B cell (primary cell): ENCODE data around the gene ZNF646. TPM values are rescaled to one million over a fixed set of nuclear protein-coding genes. Genes with fewer than 3 reads are reported as not detected.

Experiments used
- ATAC-seq: fragments of 200-7000 bp; cut with Tn5 transposase; one replicate; pipeline ENCODE4 v1.10.0; 2021; ENCODE audit warnings: low read depth, mild to moderate bottlenecking, moderate number of reproducible peaks, moderate library complexity
- CTCF ChIA-PET: fragments of 350-600 bp; sonication (Branson Sonifier 250); formaldehyde crosslinking; loops from one replicate; lab custom pipeline; 2021; ENCODE audit warnings: antibody characterized with exemption, inconsistent platforms; lab: Charles Lee
- POLR2A ChIA-PET: fragments of 350-600 bp; sonication (Branson Sonifier 250); formaldehyde crosslinking; loops from one replicate; lab custom pipeline; 2021; ENCODE audit warnings: antibody characterized with exemption; lab: Charles Lee
- DNase-seq: peaks from one replicate; pipeline ENCODE4 v3.0.0; 2013
- H2AFZ ChIP-seq: 2 replicates; pipeline ENCODE4 v1.6.1; 2012; ENCODE audit warnings: mild to moderate bottlenecking, low read depth, low read length; ENCODE audit not compliant: insufficient read depth, poor library complexity, severe bottlenecking
- H3K27ac ChIP-seq, 2 donors: 1 replicate in 1 of 2; 2 replicates in 1 of 2; pipeline ENCODE4 v1.5.1; 2012 to 2013; ENCODE audit warnings: low read length in 2 of 2, mild to moderate bottlenecking in 2 of 2, moderate library complexity in 1 of 2
- H3K27me3 ChIP-seq, 4 experiments: fragments of 200-600 bp in 1 of 4; sonication (generic) in 1 of 4; replicated peaks in 1 of 4; 1 replicate in 2 of 4; 2 replicates in 2 of 4; pipeline versions ENCODE4 v1.6.1 to v1.7.0; 2013 to 2016; ENCODE audit warnings: low read length in 3 of 4, mild to moderate bottlenecking in 2 of 4, mixed read lengths in 1 of 4, moderate library complexity in 1 of 4; ENCODE audit not compliant: insufficient read depth in 4 of 4, control insufficient read depth in 3 of 4; ENCODE audit errors: control extremely low read depth in 1 of 4
- H3K36me3 ChIP-seq, 2 experiments: replicated peaks in 1 of 2; 1 replicate in 1 of 2; 2 replicates in 1 of 2; pipeline versions ENCODE4 v1.6.1 to v1.7.1; 2013; ENCODE audit warnings: low read length in 1 of 2; ENCODE audit not compliant: insufficient read depth in 2 of 2, control insufficient read depth in 1 of 2; ENCODE audit errors: control extremely low read depth in 1 of 2, extremely low read depth in 1 of 2
- H3K4me1 ChIP-seq, 2 donors: fragments of 200-600 bp in 1 of 2; sonication (generic) in 1 of 2; 1 replicate in 1 of 2; 2 replicates in 1 of 2; pipeline versions ENCODE4 v1.5.1 to v1.6.1; 2013 to 2017; ENCODE audit warnings: low read length in 2 of 2; ENCODE audit not compliant: control insufficient read depth in 2 of 2, insufficient read depth in 2 of 2
- H3K4me2 ChIP-seq: replicated peaks from 2 replicates; pipeline ENCODE3; 2012; ENCODE audit warnings: mild to moderate bottlenecking, low read depth, low read length; ENCODE audit not compliant: poor library complexity, severe bottlenecking
- H3K4me3 ChIP-seq, 5 experiments: fragments of 200-600 bp in 1 of 5; sonication (generic) in 1 of 5; 1 replicate in 3 of 5; 2 replicates in 2 of 5; pipeline versions ENCODE4 v1.5.1 to v1.7.0; 2011 to 2016; ENCODE audit warnings: low read length in 4 of 5, mild to moderate bottlenecking in 4 of 5, low read depth in 2 of 5, control low read depth in 1 of 5, moderate library complexity in 1 of 5; ENCODE audit not compliant: insufficient read depth in 1 of 5; ENCODE audit errors: control extremely low read depth in 1 of 5, extremely low read depth in 1 of 5
- H3K79me2 ChIP-seq: fragments of 200-600 bp; sonication (generic); one replicate; pipeline ENCODE4 v1.6.0; 2016; ENCODE audit warnings: low read length; ENCODE audit not compliant: control insufficient read depth, insufficient read depth
- H3K9ac ChIP-seq: fragments of 200-600 bp; sonication (generic); 2 replicates; pipeline ENCODE4 v1.6.1; 2017; ENCODE audit warnings: mild to moderate bottlenecking, low read length, moderate library complexity
- H3K9me3 ChIP-seq, 3 donors: one replicate each; pipeline versions ENCODE4 v1.6.1 to v1.7.1; 2013; ENCODE audit warnings: low read length in 2 of 3; ENCODE audit not compliant: control insufficient read depth in 2 of 3, insufficient read depth in 1 of 3; ENCODE audit errors: control extremely low read depth in 1 of 3
- H4K20me1 ChIP-seq: 2 replicates; pipeline ENCODE4 v1.6.0; 2012; ENCODE audit warnings: mild to moderate bottlenecking, low read length; ENCODE audit not compliant: insufficient read depth, control insufficient read depth, poor library complexity, severe bottlenecking
- H3K27ac Mint-ChIP-seq: one replicate; pipeline ENCODE4 v1.8.0; 2021; ENCODE audit warnings: mixed read lengths
- H3K27me3 Mint-ChIP-seq: one replicate; pipeline ENCODE4 v1.8.0; 2021; ENCODE audit warnings: mixed read lengths
- H3K4me1 Mint-ChIP-seq: one replicate; pipeline ENCODE4 v1.8.0; 2021; ENCODE audit warnings: mixed read lengths
- H3K4me3 Mint-ChIP-seq: one replicate; pipeline ENCODE4 v1.8.0; 2021; ENCODE audit warnings: mixed read lengths
- H3K9me3 Mint-ChIP-seq: one replicate; pipeline ENCODE4 v1.8.0; 2022; ENCODE audit warnings: mixed read lengths; ENCODE audit not compliant: insufficient read depth
- CTCF ChIP-seq: fragments of 200-600 bp; IDR thresholded peaks from one replicate; pipeline ENCODE4 v1.8.0; 2022; ENCODE audit warnings: antibody characterized with exemption, mild to moderate bottlenecking
- EZH2 ChIP-seq: IDR thresholded peaks from 2 replicates; pipeline ENCODE4 v1.6.1; 2012; ENCODE audit warnings: borderline replicate concordance, low read depth, mild to moderate bottlenecking, moderate library complexity, low read length; ENCODE audit not compliant: insufficient read depth, poor library complexity, severe bottlenecking
- WGBS: methylation state at CpG from one replicate; pipeline ENCODE4 v1.1.5; 2013; ENCODE audit warnings: missing lambda C conversion rate; ENCODE audit not compliant: insufficient coverage; 5-methylcytosine and 5-hydroxymethylcytosine counted together
- intact Hi-C: fragments of 100-400 bp; cut with micrococcal nuclease; formaldehyde crosslinking; loops from one replicate; pipeline ENCODE4 v1.10.0; 2022
- polyA plus RNA-seq: library from polyadenylated mRNA; depleted of rRNA; stranded (reverse); fragments of >200 nt; gene quantifications from 2 replicates; pipeline ENCODE4 v1.2.3, GENCODE V29; 2012
- total RNA-seq, 2 donors: library from RNA; stranded (reverse); fragments of 120-200 nt in 1 of 2; gene quantifications; 1 replicate in 1 of 2; 2 replicates in 1 of 2; pipeline versions ENCODE4 v1.2.3 to v1.2.4, GENCODE V29; 2013 to 2022

Gene ZNF646
- total and polyA plus RNA-seq, 2 donors (not counting 1 experiment from before 2014, with no cell fraction given) = 14.7 to 45.9 TPM

GRCh38 chr16:31085873-31086628 lies 11.8 kb downstream of the ZNF646 start:
- H3K4me3 ChIP-seq = no peak overlapping the region
- Mint-ChIP-seq H3K27me3 (no peaks in the 10 kb centered on the region), H3K4me1 (peaks cover 3% of the 10 kb centered on the region), H3K4me3 (no peak overlapping the region), H3K27ac (no peak overlapping the region), H3K9me3 (no peaks in the 10 kb centered on the region)
- H3K4me2 ChIP-seq = no peak overlapping the region
- TF ChIP-seq CTCF (no peak), EZH2 (no peak)
- peaks cover 0 to 26% of the 10 kb centered on the region in 2 experiments for H3K36me3 ChIP-seq
- CTCF ChIA-PET = interaction anchor here (0.5 kb wide), 1 partner anchor 59 kb away, joined by 3 read pairs; no protein-coding TSS in a partner anchor
- ATAC-seq (no peak), DNase-seq (no peak)
- no peak overlapping the region for H3K27ac ChIP-seq
- H3K27me3 ChIP-seq = no peaks in the 10 kb centered on the region
- 94% methylated on average over 18 of the region's 18 CpGs for WGBS
- intact Hi-C loops = no loop called here
- peaks cover 0 to 4% of the 10 kb centered on the region in 2 donors for H3K4me1 ChIP-seq
- no peak overlapping the region for H3K9ac ChIP-seq
- no peaks in the 10 kb centered on the region for H3K9me3 ChIP-seq
- peaks cover 33% of the 10 kb centered on the region for H3K79me2 ChIP-seq
- H2AFZ ChIP-seq = no peak overlapping the region
- H4K20me1 ChIP-seq = peaks cover 33% of the 10 kb centered on the region
- POLR2A ChIA-PET = interaction anchor here (0.9 kb wide), 1 partner anchor 12 kb away, joined by 3 read pairs; the partner anchor contains the start of genes ZNF646 and ZNF668

- no peak overlapping the region for H3K9ac ChIP-seq
- POLR2A ChIA-PET = no interaction called here
- no peaks in the 10 kb centered on the region for H3K27me3 ChIP-seq
- Mint-ChIP-seq H3K9me3 (no peaks in the 10 kb centered on the region), H3K4me1 (peaks cover 3% of the 10 kb centered on the region), H3K27me3 (no peaks in the 10 kb centered on the region), H3K4me3 (no peak overlapping the region), H3K27ac (no peak overlapping the region)
- no peak for DNase-seq
- TF ChIP-seq EZH2 (no peak), CTCF (no peak)
- H3K4me1 ChIP-seq = peaks cover 0 to 4% of the 10 kb centered on the region in 2 donors
- no peak overlapping the region for H3K4me3 ChIP-seq
- H3K27ac ChIP-seq = no peak overlapping the region
- ATAC-seq = no peak
- no peak overlapping the region for H3K4me2 ChIP-seq
- H4K20me1 ChIP-seq = peaks cover 28% of the 10 kb centered on the region
- H3K36me3 ChIP-seq = peaks cover 0 to 21% of the 10 kb centered on the region in 2 experiments
- CTCF ChIA-PET = no interaction called here
- peaks cover 29% of the 10 kb centered on the region for H3K79me2 ChIP-seq
- no peaks in the 10 kb centered on the region for H3K9me3 ChIP-seq
- intact Hi-C loops = no loop called here
- no peak overlapping the region for H2AFZ ChIP-seq
- 100% methylated on average over 6 of the region's 6 CpGs for WGBS
Measured at GRCh38 chr16:31086629-31086906, 12.3 kb downstream of the ZNF646 start.
